22Rv1 (cell line): ENCODE data around the gene ZNF274.
"Not testable (repeated sequence)": the region's sequence is repeated elsewhere in the genome, so short reads cannot be mapped to it uniquely, and the experiment has no call there.

Experiments used
- H3K27ac ChIP-seq: fragments of 450-650 bp; 2 replicates; pipeline ENCODE4 v1.5.1; 2017
- CTCF ChIP-seq: fragments of 450-650 bp; IDR thresholded peaks from 2 replicates; pipeline ENCODE4 v1.5.1; 2017; ENCODE audit warnings: mild to moderate bottlenecking
- ZFX ChIP-seq: fragments of 450-650 bp; IDR thresholded peaks from 2 replicates; pipeline ENCODE4 v1.6.1; 2017; ENCODE audit warnings: antibody characterized with exemption, borderline replicate concordance

ZNF274 gene

DNA sequence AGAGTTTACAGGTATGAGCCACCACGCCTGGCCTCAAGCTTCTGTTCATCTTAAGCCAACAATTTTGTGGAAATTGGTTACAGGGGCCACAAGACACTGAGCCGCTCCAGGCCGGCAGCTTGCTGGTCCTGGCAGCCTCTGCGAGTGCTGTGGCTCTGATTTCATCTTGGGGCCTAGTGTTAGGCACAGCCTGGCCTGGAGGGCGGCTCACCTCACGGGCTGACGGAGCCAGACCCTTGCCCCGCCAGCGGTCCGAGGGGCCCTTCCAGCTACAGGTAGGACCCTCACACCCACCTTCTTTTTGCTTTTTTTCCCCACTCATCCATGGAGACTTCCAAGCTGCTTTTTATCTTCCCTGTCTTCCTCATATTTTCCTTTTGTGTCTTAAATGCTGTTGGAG lies 54.5 kb downstream of the ZNF274 start:
- TF ChIP-seq CTCF (no peak), ZFX (no peak)
- no peak overlapping the region for H3K27ac ChIP-seq

DNA sequence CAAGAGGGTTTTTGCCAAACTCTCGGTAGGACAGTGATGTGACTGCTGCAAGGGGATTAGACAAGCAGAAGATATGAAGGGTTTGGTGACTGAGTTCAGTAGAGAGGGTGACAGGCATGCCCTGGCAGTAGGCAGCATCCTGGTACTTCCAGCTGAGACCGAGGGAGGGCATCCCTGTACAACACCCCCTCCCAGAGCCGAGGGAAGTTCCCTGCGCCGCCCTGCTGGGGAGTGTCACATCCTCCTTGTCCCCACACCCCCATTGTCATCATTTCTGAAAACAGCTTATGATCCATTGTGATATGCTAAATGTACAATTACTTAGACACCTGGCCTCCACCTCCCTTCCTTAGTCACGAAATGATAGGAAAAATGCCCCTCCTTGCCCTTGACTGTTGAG lies 60.5 kb downstream of the ZNF274 start:
- no peak overlapping the region for H3K27ac ChIP-seq
- TF ChIP-seq CTCF (no peak), ZFX (no peak)

DNA sequence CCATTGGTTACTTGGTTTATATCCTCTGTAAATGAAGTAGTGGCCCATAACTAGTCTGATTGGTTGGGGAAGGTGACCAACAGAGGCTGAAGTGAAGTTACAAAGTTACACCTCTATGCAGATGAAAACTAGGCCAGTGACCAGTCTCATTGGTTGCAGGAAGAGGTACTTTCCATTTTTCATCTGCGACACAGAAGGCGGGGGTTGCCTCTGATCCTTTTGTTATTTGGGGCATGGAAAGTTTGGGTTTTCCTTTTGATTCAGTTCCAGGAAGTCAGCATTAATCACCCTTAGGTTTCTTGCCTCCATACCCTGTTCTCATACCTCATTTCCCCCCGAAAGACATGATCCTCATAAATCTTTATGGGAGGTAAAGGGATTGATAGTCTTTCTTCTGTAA lies 66.0 kb downstream of the ZNF274 start:
- H3K27ac ChIP-seq = no peak overlapping the region
- no peak for TF ChIP-seq ZFX
- no peak for TF ChIP-seq CTCF

- H3K27ac ChIP-seq = no peak overlapping the region
- no peak for TF ChIP-seq ZFX
- no peak for TF ChIP-seq CTCF
Observed at GRCh38 chr19:58252102-58252685, 69.3 kb downstream of the ZNF274 start.

GRCh38 chr19:58258259-58258658 lies 75.4 kb downstream of the ZNF274 start:
- not testable (repeated sequence) for H3K27ac ChIP-seq

DNA sequence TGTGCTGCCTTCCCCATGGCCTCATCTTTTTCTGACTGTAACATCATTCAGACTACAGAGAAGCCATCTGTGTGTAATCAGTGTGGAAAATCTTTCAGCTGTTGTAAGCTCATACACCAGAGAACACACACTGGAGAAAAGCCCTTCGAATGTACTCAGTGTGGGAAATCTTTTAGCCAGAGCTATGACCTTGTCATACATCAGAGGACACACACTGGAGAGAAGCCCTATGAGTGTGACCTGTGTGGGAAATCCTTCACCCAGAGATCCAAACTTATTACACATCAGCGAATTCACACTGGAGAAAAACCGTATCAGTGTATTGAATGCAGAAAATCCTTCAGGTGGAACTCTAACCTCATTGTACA lies 78.7 kb downstream of the ZNF274 start:
- TF ChIP-seq CTCF (no peak), ZFX (no peak)
- H3K27ac ChIP-seq = no peak overlapping the region

DNA sequence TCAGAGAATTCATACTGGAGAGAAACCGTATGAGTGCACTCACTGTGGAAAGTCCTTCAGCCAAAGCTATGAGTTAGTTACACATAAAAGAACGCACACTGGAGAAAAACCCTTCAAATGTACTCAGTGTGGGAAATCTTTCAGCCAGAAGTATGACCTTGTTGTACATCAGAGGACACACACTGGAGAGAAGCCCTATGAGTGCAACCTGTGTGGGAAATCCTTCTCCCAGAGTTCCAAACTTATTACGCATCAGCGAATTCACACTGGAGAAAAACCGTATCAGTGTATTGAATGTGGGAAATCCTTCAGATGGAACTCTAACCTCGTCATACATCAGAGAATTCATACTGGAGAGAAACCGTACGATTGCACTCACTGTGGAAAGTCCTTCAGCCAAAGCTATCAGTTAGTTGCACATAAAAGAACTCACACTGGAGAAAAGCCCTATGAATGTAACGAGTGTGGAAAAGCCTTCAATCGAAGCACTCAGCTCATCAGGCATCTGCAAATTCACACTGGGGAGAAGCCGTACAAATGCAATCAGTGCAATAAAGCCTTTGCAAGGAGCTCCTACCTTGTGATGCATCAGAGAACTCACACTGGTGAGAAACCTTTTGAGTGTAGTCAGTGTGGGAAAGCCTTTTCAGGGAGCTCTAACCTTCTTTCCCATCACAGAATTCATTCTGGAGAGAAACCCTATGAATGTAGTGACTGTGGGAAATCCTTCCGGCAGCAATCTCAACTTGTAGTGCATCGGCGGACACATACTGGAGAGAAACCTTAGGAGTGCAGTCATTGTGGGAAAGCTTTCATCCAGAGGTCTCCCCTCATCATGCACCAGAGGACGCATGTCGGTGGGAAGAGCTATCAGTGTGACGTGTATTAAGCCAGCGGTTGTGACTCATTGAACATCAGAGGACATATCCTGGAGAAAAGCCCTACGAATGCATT lies 79.4 kb downstream of the ZNF274 start:
- H3K27ac ChIP-seq = no peak overlapping the region
- no peak for TF ChIP-seq ZFX
- no peak for TF ChIP-seq CTCF
